ENCODE measurements around the gene PLAAT4.
"Not testable (repeated sequence)": the region's sequence is repeated elsewhere in the genome, so short reads cannot be mapped to it uniquely, and the experiment has no call there.

Gene PLAAT4

GRCh38 chr11:63564784-63565350, 28.3 kb downstream of the PLAAT4 start:
- no peak for DNase-seq

- no peak for DNase-seq
Observed at GRCh38 chr11:63567044-63567840, 30.6 kb downstream of the PLAAT4 start.

GRCh38 chr11:63569570-63569969, 33.0 kb downstream of the PLAAT4 start:
- no peak for DNase-seq

- DNase-seq = no peak
Observed at GRCh38 chr11:63572026-63572688, 35.5 kb downstream of the PLAAT4 start.

GRCh38 chr11:63573881-63574855, 37.6 kb downstream of the PLAAT4 start:
- peak in 9 of 56 donors; percentile 25 to 42 (median 30) for DNase-seq

- no peak for DNase-seq
Observed at GRCh38 chr11:63574856-63575602, 38.4 kb downstream of the PLAAT4 start.

GRCh38 chr11:63578882-63579281, 42.3 kb downstream of the PLAAT4 start:
- DNase-seq = not testable (repeated sequence)

GRCh38 chr11:63581224-63581623, 44.6 kb downstream of the PLAAT4 start:
- not testable (repeated sequence) for DNase-seq

- peak in 5 of 56 donors; percentile 27 to 87 (median 34) for DNase-seq
Observed at GRCh38 chr11:63583357-63583677, 46.7 kb downstream of the PLAAT4 start.

- DNase-seq = no peak
Observed at GRCh38 chr11:63586451-63587166, 50.0 kb downstream of the PLAAT4 start.

GRCh38 chr11:63589000-63589399, 52.4 kb downstream of the PLAAT4 start:
- no peak for DNase-seq

- DNase-seq = no peak
Observed at GRCh38 chr11:63590024-63590788, 53.6 kb downstream of the PLAAT4 start.

- DNase-seq = peak in 16 of 56 donors; percentile 13 to 65 (median 36)
Observed at GRCh38 chr11:63592975-63593395, 56.4 kb downstream of the PLAAT4 start.

- DNase-seq = peak in 1 of 56 donors; percentile 8
Observed at GRCh38 chr11:63595296-63595695, 58.7 kb downstream of the PLAAT4 start.

Data from amygdala (tissue), 56 donors.